Testis (tissue), 3 donors: ENCODE measurements around the gene ITGB8. TPM values are rescaled to one million over a fixed set of nuclear protein-coding genes. Genes with fewer than 3 reads are reported as not detected.
"Not testable (repeated sequence)": the region's sequence is repeated elsewhere in the genome, so short reads cannot be mapped to it uniquely, and the experiment has no call there.

Experiments
- DNase-seq: peaks from one replicate; pipeline ENCODE4 v3.0.0-alpha.2; 2019
- H3K27ac ChIP-seq, 2 donors: fragments of 200-600 bp; sonication (generic); one replicate each; pipeline ENCODE4 v1.5.1; 2019
- H3K27me3 ChIP-seq: fragments of 200-600 bp; sonication (generic); one replicate; pipeline ENCODE4 v1.5.1; 2019
- H3K36me3 ChIP-seq: fragments of 200-600 bp; sonication (generic); one replicate; pipeline ENCODE4 v1.5.1; 2017; ENCODE audit warnings: low read depth; ENCODE audit errors: missing control alignments
- H3K4me1 ChIP-seq: fragments of 200-600 bp; sonication (generic); one replicate; pipeline ENCODE4 v1.5.1; 2019
- H3K4me3 ChIP-seq, 2 donors: fragments of 200-600 bp; sonication (generic); one replicate each; pipeline ENCODE4 v1.5.1; 2017 to 2019
- H3K9me3 ChIP-seq: fragments of 200-600 bp; sonication (generic); one replicate; pipeline ENCODE4 v1.5.1; 2017
- POLR2A ChIP-seq: fragments of 450-650 bp; IDR thresholded peaks from one replicate; pipeline ENCODE4 v1.6.1; 2017; ENCODE audit warnings: antibody characterized with exemption, mild to moderate bottlenecking, moderate library complexity
- WGBS, 2 donors: methylation state at CpG; one replicate each; pipeline ENCODE4 v1.1.5; 2018; 5-methylcytosine and 5-hydroxymethylcytosine counted together
- intact Hi-C: fragments of 100-400 bp; cut with DNase I; formaldehyde crosslinking; loops from one replicate; pipeline ENCODE4 v1.15.1; 2023; ENCODE audit warnings: low total_unique reads
- polyA plus RNA-seq: library from polyadenylated mRNA; stranded (reverse); fragments of 350-450 nt; fragmentation: Illumina TruSeq; extraction: RNeasy Lipid Tissue Mini Kit (QIAGEN cat#74804); gene quantifications from one replicate; pipeline ENCODE4 v1.2.3, GENCODE V29; 2014; ENCODE audit warnings: low read depth, low replicate concordance; ENCODE audit not compliant: insufficient read depth
- total RNA-seq, 2 donors: library from RNA; depleted of rRNA; stranded (reverse); fragments of >200 nt; gene quantifications; one replicate each; pipeline ENCODE4 v1.2.3, GENCODE V29; 2016
- TF ChIP-seq, protein P1 (sequence below), 3 experiments: fragments of 450-650 bp in 2 of 3; fragments of 200-600 bp in 1 of 3; sonication (generic) in 1 of 3; IDR thresholded peaks; one replicate each; pipeline ENCODE4 v1.5.1; 2016 to 2019; ENCODE audit warnings: antibody characterized with exemption in 3 of 3, mild to moderate bottlenecking in 2 of 3, moderate library complexity in 1 of 3

ITGB8 gene
- total and polyA plus RNA-seq, 3 donors from 2014 or later: 9.5 to 111 (median 104) TPM

GRCh38 chr7:20299647-20300312 is 30.9 kb upstream of the ITGB8 start:
- Histone ChIP-seq H3K9me3 (no peaks in the 10 kb centered on the region), H3K27me3 (no peaks in the 10 kb centered on the region), H3K4me1 (peaks cover 4% of the 10 kb centered on the region), H3K4me3 (no peak overlapping the region), H3K27ac (no peak overlapping the region), H3K36me3 (no peaks in the 10 kb centered on the region)
- TF ChIP-seq, protein P1, sequence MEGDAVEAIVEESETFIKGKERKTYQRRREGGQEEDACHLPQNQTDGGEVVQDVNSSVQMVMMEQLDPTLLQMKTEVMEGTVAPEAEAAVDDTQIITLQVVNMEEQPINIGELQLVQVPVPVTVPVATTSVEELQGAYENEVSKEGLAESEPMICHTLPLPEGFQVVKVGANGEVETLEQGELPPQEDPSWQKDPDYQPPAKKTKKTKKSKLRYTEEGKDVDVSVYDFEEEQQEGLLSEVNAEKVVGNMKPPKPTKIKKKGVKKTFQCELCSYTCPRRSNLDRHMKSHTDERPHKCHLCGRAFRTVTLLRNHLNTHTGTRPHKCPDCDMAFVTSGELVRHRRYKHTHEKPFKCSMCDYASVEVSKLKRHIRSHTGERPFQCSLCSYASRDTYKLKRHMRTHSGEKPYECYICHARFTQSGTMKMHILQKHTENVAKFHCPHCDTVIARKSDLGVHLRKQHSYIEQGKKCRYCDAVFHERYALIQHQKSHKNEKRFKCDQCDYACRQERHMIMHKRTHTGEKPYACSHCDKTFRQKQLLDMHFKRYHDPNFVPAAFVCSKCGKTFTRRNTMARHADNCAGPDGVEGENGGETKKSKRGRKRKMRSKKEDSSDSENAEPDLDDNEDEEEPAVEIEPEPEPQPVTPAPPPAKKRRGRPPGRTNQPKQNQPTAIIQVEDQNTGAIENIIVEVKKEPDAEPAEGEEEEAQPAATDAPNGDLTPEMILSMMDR (IDR thresholded peaks at IDR 0.05): no peak
- TF ChIP-seq POLR2A: no peak
- WGBS, 2 donors: 78 to 83% methylated on average over 6 of the region's 6 CpGs
- DNase-seq: no peak
- intact Hi-C loops: no loop called here

DNA sequence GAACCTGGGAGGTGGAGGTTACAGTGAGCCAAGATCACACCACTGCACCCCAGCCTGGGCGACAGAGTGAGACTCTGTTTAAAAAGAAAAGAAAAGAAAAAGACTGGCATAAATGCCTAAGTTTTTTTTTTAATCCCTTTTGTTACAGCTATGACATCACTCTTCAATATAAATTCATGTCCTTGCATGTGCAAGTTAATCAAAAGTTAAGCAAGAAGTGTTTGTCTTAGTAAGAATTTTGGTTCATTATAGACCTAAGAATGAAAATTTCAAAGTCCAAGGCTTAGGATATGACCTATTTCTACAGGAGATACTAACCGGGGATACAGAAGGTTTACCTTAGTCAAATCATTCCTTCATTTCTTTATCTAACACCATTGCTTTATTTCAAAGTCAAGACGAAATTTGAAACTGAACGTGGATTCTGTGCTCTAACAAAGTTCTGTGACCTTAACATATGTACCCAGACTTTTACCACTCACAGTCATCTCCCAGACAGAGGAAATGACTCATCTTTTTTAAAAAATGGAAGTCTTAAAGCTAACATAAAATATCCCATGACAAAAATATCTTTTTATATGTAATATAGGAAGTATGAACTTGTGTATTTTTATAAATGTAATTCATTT is 29.3 kb upstream of the ITGB8 start:
- Histone ChIP-seq H3K9me3 (no peaks in the 10 kb centered on the region), H3K4me1 (peaks cover 11% of the 10 kb centered on the region), H3K36me3 (no peaks in the 10 kb centered on the region), H3K27ac (no peak overlapping the region), H3K27me3 (no peaks in the 10 kb centered on the region), H3K4me3 (no peak overlapping the region)
- DNase-seq: no peak
- WGBS, 2 donors: 80 to 85% methylated on average over 4 of the region's 4 CpGs
- TF ChIP-seq, protein P1 (IDR thresholded peaks at IDR 0.05): no peak
- no peak for TF ChIP-seq POLR2A
- intact Hi-C loops: no loop called here

GRCh38 chr7:20302300-20302699 is 28.4 kb upstream of the ITGB8 start:
- DNase-seq, intact Hi-C loops, H3K9me3 ChIP-seq, H3K36me3 ChIP-seq, H3K27ac ChIP-seq, H3K27me3 ChIP-seq, H3K4me3 ChIP-seq: not testable (repeated sequence)
- peaks cover 18% of the 10 kb centered on the region for H3K4me1 ChIP-seq
- 93% methylated on average over 16 of the region's 16 CpGs for WGBS, 2 donors

DNA sequence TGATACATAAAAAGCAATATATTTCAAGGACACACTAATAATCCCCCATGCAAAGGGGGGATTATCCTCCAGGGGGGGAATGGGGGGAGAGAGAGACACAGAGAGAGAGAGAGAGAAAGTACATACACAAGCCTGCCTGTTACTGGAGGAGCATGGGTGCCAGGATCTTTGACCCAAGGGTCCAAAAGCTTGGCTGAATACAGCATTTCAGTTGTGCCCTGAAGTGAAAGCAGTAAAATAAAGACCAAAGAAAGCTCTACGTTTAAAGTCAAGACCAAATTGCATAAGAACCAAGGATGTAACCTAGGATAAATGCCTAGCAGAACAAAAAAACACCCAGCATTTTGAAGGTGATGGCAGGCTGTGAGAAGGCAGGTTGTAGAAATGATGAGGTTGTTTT is 27.8 kb upstream of the ITGB8 start:
- peaks cover 18% of the 10 kb centered on the region for H3K4me1 ChIP-seq
- H3K9me3 ChIP-seq: no peaks in the 10 kb centered on the region
- intact Hi-C loops: no loop called here
- H3K27me3 ChIP-seq: no peaks in the 10 kb centered on the region
- TF ChIP-seq, protein P1 (IDR thresholded peaks at IDR 0.05): no peak
- no peak for TF ChIP-seq POLR2A
- no peak overlapping the region for H3K4me3 ChIP-seq
- no peak overlapping the region for H3K27ac ChIP-seq
- DNase-seq: no peak
- H3K36me3 ChIP-seq: no peaks in the 10 kb centered on the region
- 37 to 44% methylated on average over 1 of the region's 1 CpG for WGBS, 2 donors

DNA sequence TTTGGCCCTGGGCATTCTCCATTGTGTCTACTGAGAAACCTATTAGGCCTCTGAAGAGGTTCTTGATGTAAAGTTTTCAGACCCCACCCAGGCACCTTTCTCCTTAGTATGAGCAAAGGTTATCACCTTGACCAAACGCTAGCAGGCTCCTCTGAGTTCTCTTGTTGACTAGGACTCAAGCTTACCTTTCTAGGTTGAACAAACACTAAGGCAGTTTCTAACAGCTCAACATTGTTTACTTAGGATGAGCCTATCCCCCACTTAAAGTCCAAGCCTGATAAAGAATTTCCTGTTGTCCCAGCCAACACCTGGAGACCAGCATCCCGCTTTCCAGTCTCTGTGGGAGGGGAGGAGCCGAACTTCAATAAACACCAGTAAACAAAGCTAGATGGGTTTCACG is 26.3 kb upstream of the ITGB8 start:
- intact Hi-C loops: no loop called here
- no peak for DNase-seq
- Histone ChIP-seq H3K9me3 (no peaks in the 10 kb centered on the region), H3K27me3 (no peaks in the 10 kb centered on the region), H3K27ac (no peak overlapping the region), H3K4me3 (no peak overlapping the region), H3K36me3 (no peaks in the 10 kb centered on the region), H3K4me1 (peaks cover 18% of the 10 kb centered on the region)
- no peak for TF ChIP-seq POLR2A
- TF ChIP-seq, protein P1 (IDR thresholded peaks at IDR 0.05): no peak
- 47 to 58% methylated on average over 4 of the region's 4 CpGs for WGBS, 2 donors
